ES-I3 (cell line): ENCODE measurements around the gene PRRX2.

ENCODE experiments used
- H3K36me3 ChIP-seq: 2 replicates; pipeline ENCODE4 v1.6.1; 2013; ENCODE audit warnings: mild to moderate bottlenecking, low read length, control low read depth, moderate library complexity; ENCODE audit not compliant: insufficient read depth
- H3K4me1 ChIP-seq: 2 replicates; pipeline ENCODE4 v1.6.1; 2013; ENCODE audit warnings: mild to moderate bottlenecking, control low read depth, low read length; ENCODE audit not compliant: insufficient read depth
- H3K9ac ChIP-seq: 2 replicates; pipeline ENCODE4 v1.6.1; 2013; ENCODE audit warnings: low read depth, mild to moderate bottlenecking, low read length, moderate library complexity
- H3K9me3 ChIP-seq: 2 replicates; pipeline ENCODE4 v1.6.1; 2013; ENCODE audit warnings: mild to moderate bottlenecking, low read length, moderate library complexity; ENCODE audit not compliant: control insufficient read depth, insufficient read depth

The PRRX2 gene

GRCh38 chr9:129703667-129704355 is 38.4 kb downstream of the PRRX2 start:
- no peaks in the 10 kb centered on the region for H3K36me3 ChIP-seq
- no peaks in the 10 kb centered on the region for H3K9me3 ChIP-seq
- H3K9ac ChIP-seq: no peak overlapping the region
- H3K4me1 ChIP-seq: no peaks in the 10 kb centered on the region; the same call in 1 of the 2 replicates

GRCh38 chr9:129704807-129705206 is 39.4 kb downstream of the PRRX2 start:
- H3K9me3 ChIP-seq: no peaks in the 10 kb centered on the region
- H3K36me3 ChIP-seq: no peaks in the 10 kb centered on the region
- H3K4me1 ChIP-seq: no peaks in the 10 kb centered on the region; the same call in 1 of the 2 replicates
- no peak overlapping the region for H3K9ac ChIP-seq

- H3K36me3 ChIP-seq: no peaks in the 10 kb centered on the region
- H3K9ac ChIP-seq: no peak overlapping the region
- H3K9me3 ChIP-seq: no peaks in the 10 kb centered on the region
- H3K4me1 ChIP-seq: peaks cover 10% of the 10 kb centered on the region; the same call in 1 of the 2 replicates
These were observed 43.3 kb downstream of the PRRX2 start for GRCh38 chr9:129708793-129709192.

- no peaks in the 10 kb centered on the region for H3K9me3 ChIP-seq
- H3K9ac ChIP-seq: no peak overlapping the region
- no peaks in the 10 kb centered on the region for H3K36me3 ChIP-seq
- H3K4me1 ChIP-seq: peaks cover 10% of the 10 kb centered on the region; the same call in 1 of the 2 replicates
These were observed 44.2 kb downstream of the PRRX2 start for GRCh38 chr9:129709438-129710168.

- H3K9ac ChIP-seq: no peak overlapping the region
These were observed 44.7 kb downstream of the PRRX2 start for GRCh38 chr9:129710169-129710453.

GRCh38 chr9:129712634-129713401 is 47.4 kb downstream of the PRRX2 start:
- H3K9me3 ChIP-seq: no peaks in the 10 kb centered on the region
- no peaks in the 10 kb centered on the region for H3K36me3 ChIP-seq
- no peak overlapping the region for H3K9ac ChIP-seq
- H3K4me1 ChIP-seq: peaks cover 10% of the 10 kb centered on the region; the same call in 1 of the 2 replicates

More at GRCh38 chr9:129710169-129710453, 44.7 kb downstream of the PRRX2 start:
- Histone ChIP-seq H3K4me1 (peaks cover 10% of the 10 kb centered on the region; the same call in 1 of the 2 replicates), H3K9me3 (no peaks in the 10 kb centered on the region), H3K36me3 (no peaks in the 10 kb centered on the region)

- Histone ChIP-seq H3K9ac (no peak overlapping the region), H3K9me3 (no peaks in the 10 kb centered on the region), H3K4me1 (peaks cover 10% of the 10 kb centered on the region; the same call in 1 of the 2 replicates), H3K36me3 (no peaks in the 10 kb centered on the region)
These were observed 47.9 kb downstream of the PRRX2 start for GRCh38 chr9:129713402-129713679.

- Histone ChIP-seq H3K9ac (no peak overlapping the region), H3K4me1 (peaks cover 10% of the 10 kb centered on the region; the same call in 1 of the 2 replicates), H3K36me3 (no peaks in the 10 kb centered on the region), H3K9me3 (no peaks in the 10 kb centered on the region)
These were observed 49.1 kb downstream of the PRRX2 start for GRCh38 chr9:129714511-129715061.

- no peaks in the 10 kb centered on the region for H3K9me3 ChIP-seq
- no peaks in the 10 kb centered on the region for H3K36me3 ChIP-seq
- no peak overlapping the region for H3K9ac ChIP-seq
- H3K4me1 ChIP-seq: peaks cover 10% of the 10 kb centered on the region; the same call in 1 of the 2 replicates
These were observed 50.6 kb downstream of the PRRX2 start for GRCh38 chr9:129716091-129716490.

GRCh38 chr9:129717991-129718390 is 52.5 kb downstream of the PRRX2 start:
- no peak overlapping the region for H3K9ac ChIP-seq
- no peaks in the 10 kb centered on the region for H3K36me3 ChIP-seq
- no peaks in the 10 kb centered on the region for H3K4me1 ChIP-seq
- H3K9me3 ChIP-seq: no peaks in the 10 kb centered on the region

- Histone ChIP-seq H3K36me3 (no peaks in the 10 kb centered on the region), H3K9ac (no peak overlapping the region), H3K4me1 (no peaks in the 10 kb centered on the region), H3K9me3 (no peaks in the 10 kb centered on the region)
These were observed 53.2 kb downstream of the PRRX2 start for GRCh38 chr9:129718647-129719046.

GRCh38 chr9:129719135-129719534 is 53.7 kb downstream of the PRRX2 start:
- Histone ChIP-seq H3K36me3 (no peaks in the 10 kb centered on the region), H3K9ac (no peak overlapping the region), H3K4me1 (no peaks in the 10 kb centered on the region), H3K9me3 (no peaks in the 10 kb centered on the region)

GRCh38 chr9:129720181-129720864 is 54.9 kb downstream of the PRRX2 start:
- H3K4me1 ChIP-seq: peaks cover 4% of the 10 kb centered on the region; the same call in 1 of the 2 replicates
- no peak overlapping the region for H3K9ac ChIP-seq
- H3K9me3 ChIP-seq: no peaks in the 10 kb centered on the region
- no peaks in the 10 kb centered on the region for H3K36me3 ChIP-seq
